Naive B cell (primary cell): ENCODE measurements around the gene CCR8. TPM values are rescaled to one million over a fixed set of nuclear protein-coding genes. Genes with fewer than 3 reads are reported as not detected.

Source experiments
- ATAC-seq, 2 donors: fragments of 150-1000 bp; cut with Tn5 transposase; 2 replicates each; pipeline ENCODE4 v1.10.0; 2021; ENCODE audit warnings: low read depth in 2 of 2, mild to moderate bottlenecking in 2 of 2, moderate library complexity in 2 of 2
- DNase-seq: peaks from one replicate; pipeline ENCODE4 v3.0.0; 2022
- H3K27ac Mint-ChIP-seq, 6 donors: one replicate each; pipeline ENCODE4 v1.8.0; 2020 to 2022; ENCODE audit warnings: mild to moderate bottlenecking in 6 of 6, mixed read lengths in 6 of 6, moderate library complexity in 5 of 6, inconsistent platforms in 2 of 6
- H3K27me3 Mint-ChIP-seq, 3 donors: one replicate each; pipeline ENCODE4 v1.8.0; 2021 to 2022; ENCODE audit warnings: mixed read lengths in 3 of 3, mild to moderate bottlenecking in 1 of 3
- H3K36me3 Mint-ChIP-seq, 2 donors: one replicate each; pipeline ENCODE4 v1.8.0; 2020 to 2022; ENCODE audit warnings: mixed read lengths in 2 of 2, inconsistent platforms in 1 of 2, mild to moderate bottlenecking in 1 of 2
- H3K4me1 Mint-ChIP-seq, 3 donors: one replicate each; pipeline ENCODE4 v1.8.0; 2020 to 2022; ENCODE audit warnings: mixed read lengths in 3 of 3, inconsistent platforms in 1 of 3, mild to moderate bottlenecking in 1 of 3, moderate library complexity in 1 of 3
- H3K4me3 Mint-ChIP-seq, 8 donors: one replicate each; pipeline ENCODE4 v1.8.0; 2020 to 2022; ENCODE audit warnings: mild to moderate bottlenecking in 8 of 8, mixed read lengths in 8 of 8, moderate library complexity in 8 of 8, inconsistent platforms in 2 of 8
- H3K9me3 Mint-ChIP-seq, 7 donors: one replicate each; pipeline ENCODE4 v1.8.0; 2020 to 2022; ENCODE audit warnings: mixed read lengths in 7 of 7, mild to moderate bottlenecking in 5 of 7, inconsistent platforms in 2 of 7, moderate library complexity in 1 of 7
- polyA plus RNA-seq, 6 donors: library from polyadenylated mRNA; unstranded; fragments of 300-500 nt; fragmentation: Illumina TruSeq; gene quantifications; one replicate each; pipeline ENCODE4 v1.2.3, GENCODE V29; 2021; ENCODE audit warnings: low read depth in 6 of 6

The CCR8 gene
- polyA plus RNA-seq, 6 donors from 2014 or later: not detected

DNA sequence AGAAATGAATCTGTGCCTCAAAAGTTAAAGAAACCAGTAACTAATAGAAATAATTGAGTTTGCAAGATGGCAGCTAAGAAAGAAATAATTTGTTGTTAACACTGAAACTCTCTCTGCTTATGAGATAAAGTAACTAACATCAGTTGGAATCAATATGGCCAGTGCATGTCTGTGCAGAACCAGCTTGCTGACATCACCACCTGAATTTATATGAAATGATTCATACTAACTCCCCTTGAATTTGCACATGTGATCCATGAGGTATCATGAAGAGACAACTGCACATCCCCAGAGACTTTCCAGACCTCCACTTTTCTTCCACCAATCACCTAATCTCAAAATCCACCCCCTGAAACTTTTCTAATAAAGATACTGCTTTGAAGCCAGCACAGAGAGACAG lies 43.3 kb downstream of the CCR8 start:
- no peak overlapping the region for H3K4me3 Mint-ChIP-seq
- no peak overlapping the region for H3K27ac Mint-ChIP-seq
- H3K27me3 Mint-ChIP-seq: peaks cover 6 to 20% (median 18%) of the 10 kb centered on the region in 3 donors
- no peaks in the 10 kb centered on the region for H3K36me3 Mint-ChIP-seq
- H3K9me3 Mint-ChIP-seq: peaks cover 0 to 5% (median 0%) of the 10 kb centered on the region in 7 donors
- H3K4me1 Mint-ChIP-seq: no peaks in the 10 kb centered on the region
- DNase-seq (no peak), ATAC-seq (no peak)

DNA sequence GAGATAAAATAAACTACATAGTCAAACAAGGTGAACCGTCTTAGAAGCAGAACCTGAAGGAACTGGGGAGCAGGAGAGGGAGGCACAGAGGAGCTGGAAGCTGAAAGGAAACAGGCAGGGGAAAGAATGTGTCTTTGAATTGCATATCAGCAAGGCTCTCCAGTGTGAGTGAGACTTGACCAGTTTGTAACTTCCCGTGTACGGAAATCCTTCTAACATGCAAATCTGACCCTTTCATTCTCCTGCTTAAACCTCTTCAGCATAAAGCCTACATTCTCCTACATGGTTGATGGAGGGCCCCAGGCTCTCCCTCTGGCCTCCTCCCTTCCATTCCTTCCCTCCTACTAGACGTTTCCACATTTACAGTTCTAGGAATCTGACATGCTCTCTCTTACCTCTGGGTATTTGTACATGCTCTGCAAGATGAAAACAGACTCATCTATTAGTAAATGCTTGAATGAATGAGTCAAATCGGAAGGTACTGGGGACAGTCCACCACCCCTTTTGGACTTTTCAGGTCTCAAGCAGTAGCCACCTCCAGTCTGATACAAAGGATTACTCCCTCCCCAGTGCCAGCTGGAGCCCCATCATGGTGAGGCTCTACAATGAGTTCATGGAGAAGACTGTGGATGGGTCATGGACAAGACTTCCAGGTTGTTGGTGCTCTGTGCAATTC lies 47.6 kb downstream of the CCR8 start:
- H3K4me1 Mint-ChIP-seq: peaks cover 0 to 5% (median 4%) of the 10 kb centered on the region in 3 donors
- H3K27ac Mint-ChIP-seq: peak overlapping the region in 1 of 6 donors; percentile 20
- no peak for DNase-seq
- H3K36me3 Mint-ChIP-seq: no peaks in the 10 kb centered on the region
- no peak for ATAC-seq
- H3K9me3 Mint-ChIP-seq: no peaks in the 10 kb centered on the region
- H3K27me3 Mint-ChIP-seq: peaks cover 10 to 20% (median 18%) of the 10 kb centered on the region in 3 donors
- no peak overlapping the region for H3K4me3 Mint-ChIP-seq

- Mint-ChIP-seq H3K4me1 (peaks cover under 1 to 11% (median 6%) of the 10 kb centered on the region in 3 donors), H3K27ac (peak overlapping the region in 2 of 6 donors; percentile 40 to 68), H3K27me3 (peaks cover 6 to 14% (median 9%) of the 10 kb centered on the region in 3 donors), H3K9me3 (no peaks in the 10 kb centered on the region), H3K4me3 (peak overlapping the region in 1 of 8 donors; percentile 68), H3K36me3 (no peaks in the 10 kb centered on the region)
- ATAC-seq (peak; percentile 72 to 74), DNase-seq (peak; percentile 31)
These were observed 48.6 kb downstream of the CCR8 start for GRCh38 chr3:39378088-39378487.

DNA sequence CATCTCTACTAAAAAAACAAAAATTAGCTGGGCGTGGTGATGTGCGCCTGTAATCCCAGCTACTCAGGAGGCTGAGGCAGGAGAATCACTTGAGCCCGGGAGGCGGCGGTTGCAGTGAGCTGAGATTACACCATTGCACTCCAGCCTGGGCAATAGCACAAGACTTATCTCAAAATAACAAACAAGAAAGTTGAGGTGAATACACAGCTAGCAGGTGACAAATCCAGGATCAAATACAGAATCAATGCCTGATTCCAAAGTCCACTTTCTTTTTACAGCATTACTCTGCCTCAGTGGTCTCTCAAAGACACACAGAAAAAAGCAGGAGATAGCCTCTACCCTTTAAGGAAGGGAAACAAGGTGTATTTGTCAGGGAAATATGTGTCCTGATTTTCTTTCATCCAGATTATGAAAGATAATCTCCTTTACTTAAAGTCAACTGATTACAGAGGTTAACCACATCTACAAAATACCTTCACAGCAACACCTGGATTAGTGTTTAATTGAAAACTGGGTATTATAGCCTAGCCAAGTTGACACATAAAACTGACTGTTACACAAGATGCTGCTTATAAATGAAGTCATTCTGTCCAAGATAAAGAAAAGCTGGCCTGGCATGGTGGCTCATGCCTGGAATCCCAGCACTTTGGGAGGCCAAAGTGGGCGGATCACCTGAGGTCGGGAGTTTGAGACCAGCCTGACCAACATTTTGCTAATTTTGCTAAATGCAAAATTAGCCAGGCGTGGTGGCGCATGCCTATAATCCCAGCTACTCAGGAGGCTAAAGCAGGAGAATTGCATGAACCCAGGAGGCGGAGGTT lies 49.7 kb downstream of the CCR8 start:
- H3K36me3 Mint-ChIP-seq: no peaks in the 10 kb centered on the region
- DNase-seq: no peak

DNA sequence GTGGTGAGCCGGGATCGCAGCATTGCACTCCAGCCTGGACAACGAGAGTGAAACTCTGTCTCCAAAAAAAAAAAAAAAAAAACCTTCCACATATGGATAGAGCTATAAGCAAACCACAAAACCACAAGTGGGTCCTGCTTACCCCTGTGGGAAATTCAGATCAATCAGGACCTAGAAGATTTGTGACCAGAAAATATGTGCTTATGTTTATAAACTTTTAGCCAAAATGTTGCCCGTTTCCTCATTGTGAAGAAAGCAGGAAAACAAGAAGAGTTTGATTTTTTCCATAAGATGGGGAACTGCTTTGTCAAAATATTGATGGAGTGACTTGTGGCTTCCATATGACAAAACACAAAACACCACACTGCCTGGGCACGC lies 50.3 kb downstream of the CCR8 start:
- no peak for ATAC-seq
- no peak overlapping the region for H3K4me3 Mint-ChIP-seq
- no peak for DNase-seq
- no peaks in the 10 kb centered on the region for H3K9me3 Mint-ChIP-seq
- no peak overlapping the region for H3K27ac Mint-ChIP-seq
- no peaks in the 10 kb centered on the region for H3K36me3 Mint-ChIP-seq
- peaks cover 9 to 20% (median 14%) of the 10 kb centered on the region in 3 donors for H3K4me1 Mint-ChIP-seq
- peaks cover 0 to 5% (median 5%) of the 10 kb centered on the region in 3 donors for H3K27me3 Mint-ChIP-seq

More for the DNA sequence above, 49.7 kb downstream of the CCR8 start:
- Mint-ChIP-seq H3K9me3 (no peaks in the 10 kb centered on the region), H3K4me1 (peaks cover 9 to 14% (median 14%) of the 10 kb centered on the region in 3 donors), H3K4me3 (peak overlapping the region in 1 of 8 donors; percentile 27), H3K27ac (no peak overlapping the region), H3K27me3 (peaks cover 0 to 5% (median 5%) of the 10 kb centered on the region in 3 donors)
- no peak for ATAC-seq

DNA sequence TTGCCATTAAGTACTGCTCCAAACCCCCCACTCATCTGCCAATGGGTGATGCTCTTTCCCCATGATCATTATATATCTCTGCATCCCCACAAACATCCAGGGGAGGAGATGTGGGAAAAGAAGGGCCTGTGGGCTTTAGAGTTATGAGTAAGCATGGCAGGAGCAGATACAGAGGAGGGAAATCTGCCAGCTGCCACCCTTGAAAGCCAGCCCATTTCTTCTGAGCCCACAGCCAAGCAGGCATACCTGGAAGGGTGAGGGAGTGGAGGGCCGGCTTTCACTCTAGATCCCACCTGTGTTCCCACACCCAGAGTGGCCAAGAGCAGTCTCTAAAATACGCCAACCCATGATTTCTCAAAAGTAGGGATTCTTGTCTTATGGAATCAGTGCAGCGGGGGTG lies 51.9 kb downstream of the CCR8 start:
- Mint-ChIP-seq H3K4me1 (peaks cover 24 to 36% (median 25%) of the 10 kb centered on the region in 3 donors), H3K27me3 (peaks cover 0 to 5% (median 0%) of the 10 kb centered on the region in 3 donors), H3K4me3 (peak overlapping the region in 3 of 8 donors; percentile 11 to 64 (median 25)), H3K9me3 (no peaks in the 10 kb centered on the region), H3K27ac (peak overlapping the region in 1 of 6 donors; percentile 40), H3K36me3 (peaks cover 0 to 2% of the 10 kb centered on the region in 2 donors)
- ATAC-seq (no peak), DNase-seq (no peak)

Other genes starting within 250 kb of the CCR8 start
- gene GORASP1, start 222.1 kb upstream of the CCR8 start, polyA plus RNA-seq: 10 to 100 TPM; 19.7 to 36.7 (median 27.2) TPM
- gene TTC21A, start 222.0 kb upstream of the CCR8 start, polyA plus RNA-seq: 10 to 100 TPM in 4 of 6 donors, 1 to 10 TPM in 2; 3.8 to 14.8 (median 11.2) TPM
- gene CSRNP1, start 176.1 kb upstream of the CCR8 start, polyA plus RNA-seq: 10 to 100 TPM; 47.3 to 99.7 (median 64.4) TPM
- under 1 TPM in 1 of 6 donors, not detected in 5; 0.05 TPM for gene XIRP1, start 137.1 kb upstream of the CCR8 start, polyA plus RNA-seq
- gene CX3CR1, start 49.7 kb upstream of the CCR8 start, polyA plus RNA-seq: 1 to 10 TPM in 5 of 6 donors, under 1 TPM in 1; 0.14 to 2.9 (median 1.3) TPM
- 10 to 100 TPM; 44.4 to 70.4 (median 56.5) TPM for gene SLC25A38, start 53.7 kb downstream of the CCR8 start, polyA plus RNA-seq
- 1,000 to 10,000 TPM; 1,144 to 1,512 (median 1,204) TPM for gene RPSA, start 77.0 kb downstream of the CCR8 start, polyA plus RNA-seq
- gene MOBP, start 138.0 kb downstream of the CCR8 start, polyA plus RNA-seq: not detected